IMR-90 (cell line): ENCODE results near the gene ANKRD16. TPM values are rescaled to one million over a fixed set of nuclear protein-coding genes. Genes with fewer than 3 reads are reported as not detected.
A peak's percentile ranks its signal among the peaks of the same experiment; 100 is the strongest.

ENCODE experiments used
- ATAC-seq: fragments of 200-7000 bp; cut with Tn5 transposase; 2 replicates; pipeline ENCODE4 v1.9.1; 2020; ENCODE audit warnings: low read depth, mild to moderate bottlenecking, moderate library complexity
- BruUV-seq: library from RNA; stranded (reverse); fragments of 400-500 nt; replicated peaks from 2 replicates; lab custom pipeline; 2021; lab: Mats Ljungman, UMichigan
- CTCF ChIA-PET: fragments of 300-600 bp; formaldehyde crosslinking; extraction: SDS; loops from one replicate; lab custom pipeline; 2021; ENCODE audit warnings: antibody characterized with exemption; lab: Yijun Ruan, JAX
- POLR2A ChIA-PET: fragments of 300-600 bp; sonication (Branson Sonifier 250); formaldehyde crosslinking; loops from one replicate; lab custom pipeline; 2022; ENCODE audit warnings: antibody characterized with exemption; ENCODE audit not compliant: unreplicated experiment; lab: Charles Lee
- DNase-seq: peaks from one replicate; pipeline ENCODE4 v3.0.0; 2013
- H2AFZ ChIP-seq: replicated peaks from 2 replicates; pipeline ENCODE3; 2013; ENCODE audit warnings: low read length, mild to moderate bottlenecking; ENCODE audit not compliant: poor library complexity
- H2AK5ac ChIP-seq: 2 replicates; pipeline ENCODE4 v1.6.1; 2013; ENCODE audit warnings: low read depth, low read length, inconsistent platforms
- H2AK9ac ChIP-seq: replicated peaks from 2 replicates; pipeline ENCODE3; 2013; ENCODE audit warnings: mild to moderate bottlenecking, low read depth, low read length, moderate library complexity; ENCODE audit not compliant: poor library complexity
- H2BK120ac ChIP-seq: 2 replicates; pipeline ENCODE4 v1.6.1; 2013; ENCODE audit warnings: low read depth, low read length, inconsistent platforms
- H2BK15ac ChIP-seq: 3 replicates; pipeline ENCODE4 v1.6.1; 2013; ENCODE audit warnings: low read depth, low read length, inconsistent platforms
- H2BK20ac ChIP-seq: 2 replicates; pipeline ENCODE4 v1.6.1; 2013; ENCODE audit warnings: low read depth, mild to moderate bottlenecking, inconsistent platforms, low read length, moderate library complexity
- H2BK5ac ChIP-seq: 2 replicates; pipeline ENCODE4 v1.6.1; 2013; ENCODE audit warnings: mild to moderate bottlenecking, low read depth, low read length, inconsistent platforms; ENCODE audit not compliant: poor library complexity, severe bottlenecking
- H3K14ac ChIP-seq: replicated peaks from 2 replicates; pipeline ENCODE4 v1.6.1; 2013; ENCODE audit warnings: low read depth, low read length, inconsistent platforms
- H3K18ac ChIP-seq: 2 replicates; pipeline ENCODE4 v1.6.1; 2013; ENCODE audit warnings: low read depth, low read length, control low read depth
- H3K23ac ChIP-seq: 2 replicates; pipeline ENCODE4 v1.6.1; 2013; ENCODE audit warnings: low read depth, low read length, inconsistent platforms
- H3K27ac ChIP-seq: 2 replicates; pipeline ENCODE4 v1.5.1; 2013; ENCODE audit warnings: mild to moderate bottlenecking, control low read depth, low read length; ENCODE audit not compliant: insufficient read depth
- H3K27me3 ChIP-seq: 2 replicates; pipeline ENCODE4 v1.6.1; 2013; ENCODE audit warnings: low read length; ENCODE audit not compliant: control insufficient read depth, insufficient read depth
- H3K36me3 ChIP-seq: 2 replicates; pipeline ENCODE4 v1.6.1; 2013; ENCODE audit warnings: low read length, mixed read lengths; ENCODE audit not compliant: control insufficient read depth, insufficient read depth
- H3K4ac ChIP-seq: 2 replicates; pipeline ENCODE4 v1.6.1; 2013; ENCODE audit warnings: low read depth, low read length, inconsistent platforms
- H3K4me1 ChIP-seq: 2 replicates; pipeline ENCODE4 v1.6.1; 2013; ENCODE audit warnings: low read length, mixed read lengths; ENCODE audit not compliant: control insufficient read depth, insufficient read depth
- H3K4me2 ChIP-seq: 2 replicates; pipeline ENCODE4 v1.6.1; 2013; ENCODE audit warnings: low read depth, mild to moderate bottlenecking, control low read depth, low read length, moderate library complexity
- H3K4me3 ChIP-seq: 2 replicates; pipeline ENCODE4 v1.5.1; 2013; ENCODE audit warnings: low read depth, mild to moderate bottlenecking, control low read depth, low read length, moderate library complexity; ENCODE audit not compliant: insufficient read depth
- H3K56ac ChIP-seq: 2 replicates; pipeline ENCODE4 v1.6.1; 2013; ENCODE audit warnings: low read length, inconsistent platforms; ENCODE audit not compliant: insufficient read depth; ENCODE audit errors: extremely low read depth
- H3K79me1 ChIP-seq, 2 experiments: 2 replicates each; pipeline ENCODE4 v1.6.1; 2013; ENCODE audit warnings: low read length in 2 of 2, inconsistent platforms in 1 of 2, low read depth in 1 of 2
- H3K9ac ChIP-seq: 2 replicates; pipeline ENCODE4 v1.6.1; 2013; ENCODE audit warnings: low read depth, low read length, control low read depth
- H3K9me1 ChIP-seq: 2 replicates; pipeline ENCODE4 v1.6.1; 2013; ENCODE audit warnings: low read length, inconsistent platforms; ENCODE audit not compliant: insufficient read depth
- H3K9me3 ChIP-seq: 2 replicates; pipeline ENCODE4 v1.6.1; 2013; ENCODE audit warnings: low read length; ENCODE audit not compliant: control insufficient read depth, insufficient read depth
- H4K20me1 ChIP-seq: 2 replicates; pipeline ENCODE4 v1.6.1; 2013; ENCODE audit warnings: low read length, inconsistent platforms; ENCODE audit not compliant: insufficient read depth
- H4K5ac ChIP-seq: 2 replicates; pipeline ENCODE4 v1.6.1; 2013; ENCODE audit warnings: mild to moderate bottlenecking, low read depth, low read length, control low read depth
- H4K8ac ChIP-seq, 2 experiments: 2 replicates each; pipeline ENCODE4 v1.6.1; 2013; ENCODE audit warnings: low read depth in 2 of 2, low read length in 2 of 2, control low read depth in 1 of 2, inconsistent platforms in 1 of 2
- H4K91ac ChIP-seq: 2 replicates; pipeline ENCODE4 v1.6.1; 2013; ENCODE audit warnings: low read depth, low read length, inconsistent platforms; ENCODE audit not compliant: insufficient read depth
- BHLHE40 ChIP-seq: fragments of 150-350 bp; IDR thresholded peaks from 2 replicates; pipeline ENCODE4 v1.6.1; 2016; ENCODE audit warnings: mild to moderate bottlenecking, low read depth, low read length
- CEBPB ChIP-seq: IDR thresholded peaks from 2 replicates; pipeline ENCODE4 v1.6.1; 2012; ENCODE audit warnings: low read depth, low read length, improper control_type of control experiment
- CHD1 ChIP-seq: IDR thresholded peaks from 2 replicates; pipeline ENCODE4 v1.6.1; 2012; ENCODE audit warnings: low read depth, low read length, improper control_type of control experiment
- CTCF ChIP-seq: conservative IDR thresholded peaks from 2 replicates; pipeline ENCODE4 v1.5.1; 2012; ENCODE audit warnings: mild to moderate bottlenecking, low read depth, low read length, improper control_type of control experiment
- FOS ChIP-seq: fragments of 150-350 bp; IDR thresholded peaks from 2 replicates; pipeline ENCODE4 v1.6.1; 2016; ENCODE audit warnings: low read depth, low read length
- MAZ ChIP-seq: IDR thresholded peaks from 2 replicates; pipeline ENCODE4 v1.6.1; 2012; ENCODE audit warnings: low read depth, mild to moderate bottlenecking, low read length, improper control_type of control experiment, moderate library complexity, borderline replicate concordance
- NFE2L2 ChIP-seq: fragments of 150-350 bp; IDR thresholded peaks from 2 replicates; pipeline ENCODE4 v1.6.1; 2016; ENCODE audit warnings: low read depth, mild to moderate bottlenecking, low read length
- POLR2A ChIP-seq: IDR thresholded peaks from 2 replicates; pipeline ENCODE4 v1.6.1; 2012; ENCODE audit warnings: mild to moderate bottlenecking, low read depth, low read length
- RCOR1 ChIP-seq: IDR thresholded peaks from 2 replicates; pipeline ENCODE4 v1.6.1; 2012; ENCODE audit warnings: mild to moderate bottlenecking, low read length, improper control_type of control experiment; ENCODE audit not compliant: insufficient replicate concordance
- RFX5 ChIP-seq: IDR thresholded peaks from 2 replicates; pipeline ENCODE4 v1.8.0; 2012; ENCODE audit warnings: low read depth, mild to moderate bottlenecking, low read length, moderate library complexity
- SMC3 ChIP-seq: fragments of 150-350 bp; IDR thresholded peaks from 2 replicates; pipeline ENCODE4 v1.6.1; 2016; ENCODE audit warnings: low read depth, mild to moderate bottlenecking, antibody characterized with exemption, low read length, moderate library complexity
- USF2 ChIP-seq: fragments of 150-350 bp; IDR thresholded peaks from 2 replicates; pipeline ENCODE4 v1.6.1; 2017; ENCODE audit warnings: mild to moderate bottlenecking, antibody characterized with exemption, low read length, low read depth
- WGBS, 2 experiments: methylation state at CpG; one replicate each; pipeline versions ENCODE4 v1.1.5 to v1.1.7; 2013; ENCODE audit warnings: missing lambda C conversion rate in 2 of 2; ENCODE audit not compliant: insufficient read length in 1 of 2; ENCODE audit errors: extremely low coverage in 2 of 2; 5-methylcytosine and 5-hydroxymethylcytosine counted together
- dilution Hi-C: fragments of 300-500 bp; cut with HindIII; formaldehyde crosslinking; loops from one replicate; pipeline ENCODE4 v1.14.3; 2018; ENCODE audit warnings: low sequenced_read_pairs; ENCODE audit not compliant: unreplicated experiment
- in situ Hi-C: fragments of 300-500 bp; cut with MboI; formaldehyde crosslinking; loops from 3 replicates; pipeline ENCODE4 v1.14.3; 2019; ENCODE audit warnings: low sequenced_read_pairs, inconsistent platforms, mixed read lengths
- intact Hi-C: fragments of 100-400 bp; cut with micrococcal nuclease; formaldehyde crosslinking; loops from 2 replicates; pipeline ENCODE4 v1.10.0; 2022
- polyA plus RNA-seq, 3 experiments: library from polyadenylated mRNA; depleted of rRNA; stranded (reverse); fragments of >200 nt; gene quantifications; 2 replicates each; pipeline ENCODE4 v1.2.3, GENCODE V29; 2012; ENCODE audit warnings: low replicate concordance in 1 of 3
- total RNA-seq: library from RNA; depleted of rRNA; stranded (reverse); fragments of >200 nt; gene quantifications from 2 replicates; pipeline ENCODE4 v1.2.3, GENCODE V29; 2012
- TF ChIP-seq, protein P1 (sequence below): fragments of 150-350 bp; IDR thresholded peaks from 2 replicates; pipeline ENCODE4 v1.6.1; 2016; ENCODE audit warnings: low read depth, mild to moderate bottlenecking, low read length, moderate library complexity, borderline replicate concordance

Gene ANKRD16
- total and polyA plus RNA-seq, 2 of the 4 experiments (the other 2 are of a cell fraction): 5.1 to 5.7 TPM

DNA sequence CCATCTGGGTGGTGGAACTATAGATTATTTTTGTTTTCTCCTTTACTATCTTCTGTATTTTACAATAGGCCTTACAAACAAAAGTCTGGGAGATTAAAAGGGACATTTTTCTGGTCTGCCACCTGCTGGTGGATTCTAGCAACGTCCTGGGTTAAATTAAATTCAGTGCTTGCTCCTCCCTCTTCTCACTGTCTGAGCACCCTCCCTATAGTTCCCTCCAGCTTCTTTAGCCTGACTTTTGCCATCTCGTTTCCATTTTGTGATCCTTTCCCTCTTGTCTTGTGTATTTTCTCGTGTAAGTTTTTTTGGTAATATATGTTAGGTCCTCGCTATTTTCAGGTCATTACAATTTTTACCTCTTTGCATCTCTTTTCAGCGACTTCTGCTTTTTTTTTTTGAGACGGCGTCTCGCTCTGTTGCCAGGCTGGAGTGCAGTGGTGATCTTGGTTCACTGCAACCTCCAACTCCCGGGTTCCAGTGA is 16.1 kb downstream of the ANKRD16 start (continued):
- TF ChIP-seq BHLHE40: no peak

DNA sequence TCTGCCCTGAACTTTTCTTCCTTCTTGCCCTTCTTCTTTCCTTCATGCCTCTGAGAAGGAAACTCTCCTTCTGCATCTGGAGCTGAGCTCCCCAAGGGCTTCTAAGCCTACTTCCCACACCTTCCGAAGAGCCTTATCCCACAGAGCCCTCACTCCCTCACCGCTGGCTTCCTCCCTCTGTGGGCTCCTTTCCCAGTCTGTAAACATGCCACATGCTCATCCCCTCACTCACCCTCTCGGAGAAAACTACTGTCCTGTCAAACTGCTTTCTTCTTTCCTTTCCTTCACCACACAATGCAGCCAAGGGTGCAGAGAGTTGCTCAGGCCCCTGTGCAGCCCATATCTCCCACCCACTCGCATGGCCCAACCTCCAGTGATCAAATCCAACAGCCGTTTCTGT is 18.1 kb downstream of the ANKRD16 start:
- Histone ChIP-seq H2BK20ac (no peak overlapping the region), H3K27ac (no peak overlapping the region), H3K4me2 (no peak overlapping the region), H3K14ac (no peak overlapping the region; the same call in 1 of the 2 replicates), H2BK15ac (no peak overlapping the region), H4K91ac (no peak overlapping the region), H3K36me3 (peaks cover 14% of the 10 kb centered on the region), H3K4me3 (no peak overlapping the region), H3K9ac (no peak overlapping the region), H3K79me1 (peaks cover 0 to 5% of the 10 kb centered on the region in 2 experiments; a peak in 1 of 4 replicates), H3K27me3 (no peaks in the 10 kb centered on the region), H4K5ac (no peak overlapping the region), H3K18ac (no peak overlapping the region), H3K56ac (no peak overlapping the region), H4K8ac (peak overlapping the region in 1 of 2 experiments; percentile 40; a peak in 1 of 4 replicates), H4K20me1 (no peaks in the 10 kb centered on the region), H2AFZ (peak overlapping the region; percentile 68), H2AK5ac (no peak overlapping the region; the same call in 1 of the 2 replicates), H2AK9ac (no peak overlapping the region), H3K9me1 (peaks cover 4% of the 10 kb centered on the region; the same call in 1 of the 2 replicates), H2BK5ac (no peak overlapping the region), H3K4ac (0 out of 2 replicates have a peak overlapping the region, but pooled peaks have one; percentile 13), H3K23ac (no peak overlapping the region), H3K9me3 (peaks cover 3% of the 10 kb centered on the region), H2BK120ac (no peak overlapping the region), H3K4me1 (0 out of 2 replicates have a peak, but pooled peaks cover 4% of the 10 kb centered on the region)
- intact Hi-C loops: loop anchor here (5.0 kb wide), 1 partner anchor 429 kb away; no protein-coding TSS in a partner anchor
- 86% methylated on average over 1 of the region's 5 CpGs; no CpG with 5 or more reads in 1 of the 2 experiments for WGBS, 2 experiments
- ChIA-PET POLR2A (no interaction called here), CTCF (interaction anchor here (0.5 kb wide), 1 partner anchor 242 kb away, joined by 4 read pairs; no protein-coding TSS in a partner anchor)
- dilution Hi-C loops: no loop called here
- ATAC-seq (peak; percentile 79), DNase-seq (peak; percentile 77)
- no TSS peak for BruUV-seq
- in situ Hi-C loops: loop anchor here (25.0 kb wide), 2 partner anchors 409 to 1034 kb away; partner anchors contain the start of gene AKR1E2
- TF ChIP-seq POLR2A (no peak), NFE2L2 (no peak), SMC3 (no peak), MAZ (no peak), RCOR1 (no peak), BHLHE40 (no peak), CHD1 (no peak), USF2 (no peak), CTCF (no peak), CEBPB (no peak), RFX5 (no peak), FOS (no peak)
- TF ChIP-seq, protein P1, sequence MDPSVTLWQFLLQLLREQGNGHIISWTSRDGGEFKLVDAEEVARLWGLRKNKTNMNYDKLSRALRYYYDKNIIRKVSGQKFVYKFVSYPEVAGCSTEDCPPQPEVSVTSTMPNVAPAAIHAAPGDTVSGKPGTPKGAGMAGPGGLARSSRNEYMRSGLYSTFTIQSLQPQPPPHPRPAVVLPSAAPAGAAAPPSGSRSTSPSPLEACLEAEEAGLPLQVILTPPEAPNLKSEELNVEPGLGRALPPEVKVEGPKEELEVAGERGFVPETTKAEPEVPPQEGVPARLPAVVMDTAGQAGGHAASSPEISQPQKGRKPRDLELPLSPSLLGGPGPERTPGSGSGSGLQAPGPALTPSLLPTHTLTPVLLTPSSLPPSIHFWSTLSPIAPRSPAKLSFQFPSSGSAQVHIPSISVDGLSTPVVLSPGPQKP: no peak
